Measurements from ENCODE around the gene TLCD1.
"Not testable (repeated sequence)": the region's sequence is repeated elsewhere in the genome, so short reads cannot be mapped to it uniquely, and the experiment has no call there.

Gene TLCD1

GRCh38 chr17:28726627-28727491, 826 bp upstream of the TLCD1 start:
- DNase-seq = peak; percentile 94

GRCh38 chr17:28725660-28726225, 290 bp downstream of the TLCD1 start:
- DNase-seq = peak; percentile 82

GRCh38 chr17:28725166-28725659, 820 bp downstream of the TLCD1 start:
- DNase-seq = peak; percentile 22

- DNase-seq = no peak
These were observed 1.4 kb downstream of the TLCD1 start for GRCh38 chr17:28724500-28725165.

GRCh38 chr17:28723836-28724499, 2.1 kb downstream of the TLCD1 start:
- DNase-seq = not testable (repeated sequence)

GRCh38 chr17:28723159-28723835, 2.7 kb downstream of the TLCD1 start:
- no peak for DNase-seq

- DNase-seq = no peak
These were observed 3.4 kb downstream of the TLCD1 start for GRCh38 chr17:28722417-28723158.

- DNase-seq = not testable (repeated sequence)
These were observed 5.1 kb downstream of the TLCD1 start for GRCh38 chr17:28720997-28721329.

- DNase-seq = no peak
These were observed 5.6 kb downstream of the TLCD1 start for GRCh38 chr17:28720247-28720996.

GRCh38 chr17:28719021-28719433, 7.0 kb downstream of the TLCD1 start:
- no peak for DNase-seq

- peak; percentile 51 for DNase-seq
These were observed 7.6 kb downstream of the TLCD1 start for GRCh38 chr17:28718333-28719020.

- peak; percentile 89 for DNase-seq
These were observed 8.3 kb downstream of the TLCD1 start, which contains the start of gene RAB34 for GRCh38 chr17:28717578-28718332. Gene RAB34 (minus strand): TSS chr17:28717868. CDS start chr17:28717266, 602 bp downstream.

GRCh38 chr17:28716740-28717577, 9.1 kb downstream of the TLCD1 start:
- no peak for DNase-seq

- DNase-seq = no peak
These were observed 10.8 kb downstream of the TLCD1 start for GRCh38 chr17:28715217-28715616.

- no peak for DNase-seq
These were observed 11.8 kb downstream of the TLCD1 start for GRCh38 chr17:28714281-28714680.

- no peak for DNase-seq
These were observed 13.2 kb downstream of the TLCD1 start for GRCh38 chr17:28712705-28713415.

- DNase-seq = no peak
These were observed 13.9 kb downstream of the TLCD1 start for GRCh38 chr17:28712032-28712704.

- no peak for DNase-seq
These were observed 14.4 kb downstream of the TLCD1 start, which contains the start of gene PROCA1 for GRCh38 chr17:28711723-28712031. Gene PROCA1 (minus strand): TSS chr17:28711888. CDS start chr17:28711660, 228 bp downstream.
